Bone marrow (tissue), 2 donors: ENCODE results near the gene OPN1MW2.
"Not testable (repeated sequence)": the region's sequence is repeated elsewhere in the genome, so short reads cannot be mapped to it uniquely, and the experiment has no call there.

ENCODE experiments used
- DNase-seq, 2 donors: peaks; one replicate each; lab custom pipeline; 2025; lab: John Stamatoyannopoulos, UW

OPN1MW2 gene

DNA sequence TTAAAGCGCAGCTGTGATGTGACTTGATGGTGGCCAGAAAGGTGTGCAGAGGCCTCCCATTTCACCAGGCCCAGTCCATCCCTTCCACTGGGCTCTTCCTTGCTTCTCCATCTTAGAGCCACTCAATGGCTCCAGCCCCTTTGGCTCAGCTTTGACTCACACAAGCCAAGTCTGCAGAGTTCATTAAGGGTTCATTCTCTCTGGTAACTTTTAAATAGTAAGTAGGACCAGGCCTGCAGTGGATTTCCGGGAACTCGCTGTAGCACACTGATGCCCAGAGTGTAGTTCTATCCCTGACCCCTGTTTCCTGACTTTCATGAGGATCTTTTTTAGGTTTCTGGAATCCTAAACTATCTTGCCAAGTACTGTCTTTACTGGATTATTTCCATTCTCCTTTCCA is 49.7 kb downstream of the OPN1MW2 start:
- DNase-seq: not testable (repeated sequence)
